ENCODE data around the gene GATA6. TPM values are rescaled to one million over a fixed set of nuclear protein-coding genes. Genes with fewer than 3 reads are reported as not detected.

The GATA6 gene
- 13.8 and 14.9 TPM in 2 replicates for total RNA-seq

DNA sequence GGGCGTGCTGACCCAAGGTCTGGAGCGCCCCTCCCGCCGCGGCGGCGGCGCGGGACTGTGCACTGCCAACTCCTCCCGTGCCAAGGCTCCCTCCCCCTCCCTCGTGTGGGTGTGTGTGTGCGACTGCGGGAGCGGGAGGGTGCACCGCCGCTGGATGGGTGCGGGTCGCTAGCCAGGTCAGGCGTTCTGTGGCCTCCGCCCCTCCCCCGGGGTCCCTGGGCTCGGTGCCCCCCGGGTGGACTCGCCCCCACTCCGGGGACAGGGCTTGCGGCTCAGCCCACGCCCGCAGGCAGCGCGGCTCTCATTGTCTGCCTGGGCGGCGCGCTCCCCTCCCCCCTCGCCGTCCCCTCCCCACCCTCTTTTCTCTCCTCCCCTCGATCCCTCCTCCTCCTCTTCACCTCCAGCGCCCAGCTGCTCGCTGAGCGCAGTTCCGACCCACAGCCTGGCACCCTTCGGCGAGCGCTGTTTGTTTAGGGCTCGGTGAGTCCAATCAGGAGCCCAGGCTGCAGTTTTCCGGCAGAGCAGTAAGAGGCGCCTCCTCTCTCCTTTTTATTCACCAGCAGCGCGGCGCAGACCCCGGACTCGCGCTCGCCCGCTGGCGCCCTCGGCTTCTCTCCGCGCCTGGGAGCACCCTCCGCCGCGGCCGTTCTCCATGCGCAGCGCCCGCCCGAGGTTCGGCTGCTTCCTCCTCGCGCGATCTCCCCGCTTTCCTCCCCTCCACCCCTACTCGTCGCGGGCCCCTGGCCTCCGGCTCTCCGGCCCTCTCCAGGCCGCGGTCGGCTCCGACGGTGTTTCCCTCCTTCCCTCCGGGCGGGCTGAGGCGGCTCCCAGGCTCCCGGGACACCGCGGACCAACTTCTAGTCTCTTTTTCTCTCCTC, at the start of gene GATA6:
Gene GATA6, plus strand, starts transcription at position 579 of the 878 bp plus-strand sequence. CDS start 1,556 bp downstream, outside the sequence.

Other genes with a start within 250 kb of the GATA6 start
- gene CTAGE1, start 248.3 kb downstream of the GATA6 start, total RNA-seq = not detected in 2 replicates